Activated T-cell treated with anti-CD3 and anti-CD28 coated beads for 4 hours (primary cell): ENCODE results near the gene NOSIP.
A peak's percentile ranks its signal among the peaks of the same experiment; 100 is the strongest.
"Not testable (repeated sequence)": the region's sequence is repeated elsewhere in the genome, so short reads cannot be mapped to it uniquely, and the experiment has no call there.

ENCODE experiments used
- DNase-seq: peaks from one replicate; pipeline ENCODE4 v3.0.0-alpha.2; 2020

Gene NOSIP, protein sequence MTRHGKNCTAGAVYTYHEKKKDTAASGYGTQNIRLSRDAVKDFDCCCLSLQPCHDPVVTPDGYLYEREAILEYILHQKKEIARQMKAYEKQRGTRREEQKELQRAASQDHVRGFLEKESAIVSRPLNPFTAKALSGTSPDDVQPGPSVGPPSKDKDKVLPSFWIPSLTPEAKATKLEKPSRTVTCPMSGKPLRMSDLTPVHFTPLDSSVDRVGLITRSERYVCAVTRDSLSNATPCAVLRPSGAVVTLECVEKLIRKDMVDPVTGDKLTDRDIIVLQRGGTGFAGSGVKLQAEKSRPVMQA

DNA sequence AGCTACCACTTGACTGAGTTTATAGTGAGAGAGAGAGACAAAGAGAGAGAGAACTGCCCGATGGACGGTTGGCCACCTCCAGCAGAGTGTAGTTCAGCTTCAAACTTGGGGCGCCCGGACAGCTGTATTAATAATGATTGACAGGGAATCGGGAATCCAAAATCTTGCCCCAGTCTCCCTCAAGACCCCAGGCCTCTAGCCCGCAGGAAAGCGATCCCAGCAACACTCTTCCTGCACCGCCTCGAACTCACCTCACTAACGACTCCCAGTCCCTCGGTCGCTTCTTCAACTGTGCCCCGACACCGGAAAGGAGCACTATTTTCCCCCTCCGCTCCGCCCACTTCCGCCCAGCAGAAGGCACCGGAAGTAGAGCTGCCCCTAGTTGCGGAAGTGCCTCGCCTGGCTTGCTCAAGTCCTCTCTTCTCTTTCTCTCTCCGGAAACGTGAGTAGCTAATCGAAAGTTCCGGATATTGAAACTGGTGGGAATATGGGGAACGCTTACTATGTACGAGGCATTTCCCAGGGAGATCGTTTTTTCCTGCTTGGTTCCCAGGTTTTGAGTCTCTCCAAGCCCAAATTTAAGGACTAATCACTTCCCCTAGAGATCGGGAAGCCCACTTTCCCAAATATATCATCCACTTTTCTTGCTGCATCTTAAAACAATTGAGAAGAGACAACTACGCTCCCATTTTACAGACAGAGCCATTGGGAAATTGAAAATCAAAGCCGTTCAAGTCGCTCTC, at the start of gene NOSIP:
TSS of gene NOSIP (minus strand) at position 293 of the 743 bp plus-strand sequence. CDS start 19,865 bp downstream, outside the sequence.
- DNase-seq = peak; percentile 96

DNA sequence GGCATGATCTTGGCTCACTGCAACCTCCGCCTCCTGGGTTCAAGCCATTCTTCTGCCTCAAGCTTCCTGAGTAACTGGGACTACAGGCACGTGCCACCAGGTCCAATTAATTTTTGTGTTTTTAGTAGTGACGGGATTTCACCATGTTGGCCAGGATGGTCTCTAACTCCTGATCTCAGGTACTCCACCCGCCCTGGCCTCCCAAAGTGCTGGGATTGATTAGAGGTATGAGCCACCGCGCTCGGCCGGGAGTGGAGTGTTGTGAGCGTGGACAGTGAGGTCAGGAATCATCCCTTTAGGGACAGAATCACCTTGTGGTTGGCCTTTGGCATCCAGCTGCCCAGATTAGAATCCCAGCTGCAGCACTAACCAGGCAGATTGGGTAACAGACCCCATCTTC, 49.3 kb upstream of the NOSIP start:
- DNase-seq = no peak

DNA sequence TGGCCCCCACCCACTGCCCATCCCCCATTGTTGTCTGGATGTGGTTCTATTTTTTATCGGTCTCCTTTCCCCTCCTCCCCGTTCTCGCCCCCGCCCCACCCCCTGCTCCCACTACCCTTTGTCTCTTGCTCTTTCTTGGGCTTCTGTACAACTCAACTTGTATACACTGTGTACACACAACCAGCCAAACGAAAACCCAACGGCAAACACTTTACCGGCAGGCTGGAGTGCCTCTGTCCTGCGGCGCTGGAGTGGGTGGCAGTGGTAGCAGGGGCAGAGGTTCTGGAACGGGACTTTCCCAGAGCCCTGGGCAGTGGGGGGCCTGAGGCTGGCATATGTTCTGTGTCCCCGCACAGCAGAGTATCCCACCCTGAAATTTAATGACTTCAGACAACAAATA, 45.9 kb upstream of the NOSIP start:
- DNase-seq = no peak

DNA sequence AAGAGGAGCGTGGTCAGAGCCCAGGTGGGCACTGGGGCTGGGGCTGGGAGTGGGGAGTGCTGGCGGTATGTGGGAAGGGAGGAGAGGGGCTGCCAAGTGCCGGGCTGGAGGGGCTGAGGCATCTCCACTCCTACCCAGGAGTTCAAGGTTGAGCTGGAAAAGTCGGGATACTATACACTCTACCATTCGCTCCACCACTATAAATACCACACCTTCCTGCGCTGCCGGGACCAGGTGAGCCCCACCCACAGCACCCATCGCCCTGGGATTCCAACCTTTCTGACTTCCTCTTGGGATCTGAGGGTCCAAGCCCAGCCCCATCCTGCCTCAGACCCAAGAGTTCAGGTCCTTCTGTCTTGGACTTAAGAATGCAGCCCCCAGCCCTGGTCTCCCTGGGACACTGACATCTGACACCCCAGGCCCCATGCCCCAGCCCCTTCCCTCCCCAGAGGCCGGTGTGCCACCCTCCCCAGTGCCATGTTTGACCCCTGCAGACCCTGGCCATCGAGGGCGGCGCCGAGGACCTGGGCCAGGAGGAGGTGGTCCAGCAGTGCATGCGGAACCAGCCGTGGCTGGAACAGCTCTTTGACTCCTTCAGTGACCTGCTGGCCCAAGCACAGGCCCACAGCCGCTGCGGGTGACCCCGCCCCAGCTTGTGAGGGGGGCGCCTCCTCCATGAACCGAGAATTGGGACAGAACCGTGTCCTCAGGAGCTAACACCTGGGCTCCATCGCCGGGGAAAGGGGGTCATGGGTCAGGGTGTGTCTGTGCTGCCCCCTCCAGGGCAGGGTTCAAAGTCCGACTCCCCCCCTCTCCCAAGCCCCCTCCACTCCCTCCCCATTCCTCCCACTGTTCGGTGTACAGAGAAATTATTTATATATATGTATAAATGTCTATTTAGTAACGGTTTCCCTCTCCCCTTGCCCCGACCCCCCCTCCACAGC, 44.9 kb upstream of the NOSIP start:
- DNase-seq = no peak

DNA sequence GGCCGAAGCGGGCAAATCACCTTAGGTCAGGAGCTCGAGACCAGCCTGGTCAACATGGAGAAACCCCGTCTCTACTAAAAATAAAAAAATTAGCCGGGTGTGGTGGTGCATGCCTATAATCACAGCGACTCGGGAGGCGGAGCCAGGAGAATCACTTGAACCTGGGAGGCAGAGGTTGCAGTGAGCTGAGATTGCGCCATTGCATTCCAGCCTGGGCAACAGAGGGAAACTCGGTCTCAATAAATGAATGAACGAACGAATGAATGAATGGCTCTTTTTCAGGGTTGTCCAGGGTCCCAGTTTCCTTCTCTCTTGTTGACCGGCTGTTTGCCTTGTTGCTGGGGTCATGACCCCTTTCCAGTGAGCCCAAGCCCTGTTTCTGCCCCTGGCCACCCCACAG, 37.5 kb upstream of the NOSIP start:
- not testable (repeated sequence) for DNase-seq

DNA sequence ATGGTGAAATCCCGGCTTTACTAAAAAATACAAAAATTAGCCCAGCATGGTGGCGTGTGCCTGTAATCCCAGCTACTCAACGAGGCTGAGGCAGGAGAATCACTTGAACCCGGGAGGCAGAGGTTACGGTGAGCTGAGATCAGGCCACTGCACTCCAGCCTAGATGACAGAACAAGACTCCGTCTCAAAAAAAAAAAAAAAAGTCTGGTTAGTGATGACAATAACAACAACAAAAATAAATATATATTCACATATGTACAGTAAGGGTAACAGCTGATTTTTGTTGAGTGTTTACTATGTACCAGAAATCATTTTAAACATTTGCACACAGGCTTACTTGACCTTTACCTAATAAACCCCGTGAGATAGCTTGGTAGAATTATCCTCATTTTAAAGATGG, 36.6 kb upstream of the NOSIP start:
- DNase-seq = no peak

DNA sequence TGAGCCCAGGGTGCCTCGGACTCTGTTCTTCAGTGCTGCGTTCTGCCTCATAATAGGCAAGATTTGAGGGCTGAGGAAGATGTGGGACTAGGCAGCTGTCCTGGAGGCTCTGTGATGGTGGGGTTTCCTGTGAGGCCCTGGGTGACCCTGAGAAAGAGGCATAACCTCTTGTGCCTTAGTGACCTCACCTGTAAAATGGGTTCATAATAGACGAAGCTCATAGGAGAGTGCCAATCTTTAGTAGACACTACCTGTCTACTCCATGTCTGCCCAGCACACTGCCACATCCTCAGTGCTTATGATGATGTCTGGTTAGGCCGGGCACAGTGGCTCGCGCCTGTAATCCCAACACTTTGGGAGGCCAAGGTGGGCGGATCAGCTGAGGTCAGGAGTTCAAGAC, 36.2 kb upstream of the NOSIP start:
- no peak for DNase-seq

DNA sequence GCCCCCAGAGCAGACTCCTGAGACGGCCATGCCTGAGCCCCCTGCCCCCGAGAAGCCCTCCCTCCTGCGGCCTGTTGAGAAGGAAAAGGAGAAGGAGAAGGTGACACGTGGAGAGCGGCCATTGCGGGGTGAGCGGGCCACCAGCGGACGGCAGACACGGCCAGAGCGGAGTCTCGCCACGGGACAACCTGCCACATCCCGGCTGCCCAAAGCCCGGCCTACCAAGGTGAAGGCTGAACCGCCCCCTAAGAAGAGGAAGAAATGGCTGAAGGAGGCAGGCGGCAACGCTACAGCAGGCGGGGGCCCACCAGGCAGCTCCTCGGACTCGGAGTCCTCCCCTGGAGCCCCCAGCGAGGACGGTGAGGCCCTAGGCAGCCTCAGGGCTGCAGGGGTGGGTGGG, 35.5 kb upstream of the NOSIP start:
- no peak for DNase-seq

DNA sequence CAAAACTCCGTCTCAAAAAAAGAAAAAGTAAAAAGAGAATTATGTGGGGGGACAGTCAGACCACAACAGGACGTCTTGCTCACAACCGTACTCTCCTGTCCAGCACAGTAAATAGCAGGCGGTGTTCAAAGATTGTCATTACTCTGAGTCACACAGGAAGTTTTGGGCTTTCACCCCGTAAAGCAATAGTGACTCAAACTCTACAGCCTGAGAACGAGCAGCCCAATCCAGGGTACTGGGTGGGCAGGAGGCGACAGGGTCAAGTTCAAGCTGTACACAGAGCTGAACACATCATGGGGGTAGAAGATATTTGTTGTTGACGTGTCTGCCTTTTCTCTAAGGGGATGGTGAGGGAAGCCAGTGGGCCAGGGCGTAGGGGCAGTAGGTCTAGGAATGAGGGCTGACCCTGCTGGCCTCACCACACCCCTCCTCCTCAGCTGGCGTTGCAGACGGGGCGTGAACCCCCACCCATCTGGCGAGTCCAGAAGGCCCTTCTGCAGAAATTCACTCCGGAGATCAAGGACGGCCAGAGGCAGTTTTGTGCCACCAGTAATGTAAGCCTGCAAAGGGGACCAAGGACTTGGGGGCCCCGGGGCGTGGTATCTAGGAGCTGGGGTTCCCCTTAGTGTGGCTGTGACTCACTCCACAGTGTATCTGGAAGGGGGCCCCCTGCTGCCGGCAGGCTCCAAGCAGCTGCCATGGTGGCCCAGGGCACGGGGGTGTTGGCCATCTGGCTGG, 33.9 kb upstream of the NOSIP start:
- DNase-seq = no peak

DNA sequence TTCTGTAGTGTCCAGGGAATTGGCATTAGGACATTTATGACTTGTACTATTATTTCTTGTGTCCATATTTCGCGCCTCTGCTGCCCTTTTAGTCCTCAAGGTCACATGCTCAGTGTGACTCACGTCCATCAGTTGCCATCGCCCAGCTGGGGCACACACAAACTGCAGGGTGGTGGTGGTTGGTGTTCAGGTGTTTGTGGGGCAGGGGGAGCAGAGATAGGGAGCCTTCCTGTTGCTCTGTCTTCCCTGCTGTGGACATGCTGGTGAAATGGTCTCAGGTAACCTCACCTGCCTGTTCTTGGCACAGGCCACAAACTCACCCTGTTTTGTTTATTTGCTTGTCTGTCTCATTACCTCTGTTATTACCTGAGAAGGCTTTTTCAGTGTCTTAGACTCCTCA, 33.0 kb upstream of the NOSIP start:
- no peak for DNase-seq

DNA sequence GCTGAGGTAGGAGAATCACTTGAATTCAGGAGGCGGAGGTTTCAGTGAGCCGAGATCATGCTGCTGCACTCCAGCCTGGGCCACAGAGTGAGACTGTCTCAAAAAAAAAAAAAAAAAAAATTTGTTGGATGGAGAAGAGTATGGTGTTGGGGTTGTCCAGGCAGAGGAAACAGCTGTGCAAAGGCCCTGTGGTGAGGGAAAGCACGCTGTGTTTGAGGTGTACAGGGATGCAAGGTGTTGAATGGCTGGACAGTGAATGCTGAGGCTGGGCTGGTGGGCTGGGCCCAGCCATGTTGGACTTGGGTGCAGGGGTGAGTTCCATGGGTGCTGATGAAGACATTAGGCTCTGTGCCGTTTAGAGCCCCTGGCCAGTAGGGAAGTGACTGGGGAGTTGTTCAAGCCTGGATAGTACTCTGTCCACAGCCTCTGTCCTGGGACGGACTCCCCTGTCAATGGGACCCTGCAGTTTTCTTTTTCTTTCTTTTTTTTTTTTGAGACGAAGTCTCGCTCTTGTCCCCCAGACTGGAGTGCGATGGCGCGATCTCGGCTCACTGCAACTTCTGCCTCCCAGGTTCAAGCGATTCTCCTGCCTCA, 29.2 kb upstream of the NOSIP start:
- DNase-seq = no peak

DNA sequence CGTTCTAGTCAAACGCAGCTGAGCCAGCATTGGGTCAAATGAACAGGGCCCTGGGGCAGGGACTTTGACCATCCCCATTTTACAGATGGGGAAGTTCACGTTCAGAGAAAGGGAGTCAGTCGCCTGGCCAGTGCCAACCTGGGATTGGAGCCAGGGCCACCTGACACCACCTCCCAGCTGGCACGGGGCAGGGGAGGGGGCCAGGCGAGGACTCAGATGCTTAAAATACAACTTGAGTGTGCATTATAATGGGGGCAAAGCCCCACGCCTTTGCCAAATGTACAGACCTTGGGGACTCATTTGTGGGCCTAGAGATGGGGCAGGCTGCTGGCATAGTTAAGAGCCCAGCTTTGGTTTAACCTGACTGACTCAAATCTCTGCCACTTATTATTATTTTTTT, 25.2 kb upstream of the NOSIP start:
- no peak for DNase-seq

DNA sequence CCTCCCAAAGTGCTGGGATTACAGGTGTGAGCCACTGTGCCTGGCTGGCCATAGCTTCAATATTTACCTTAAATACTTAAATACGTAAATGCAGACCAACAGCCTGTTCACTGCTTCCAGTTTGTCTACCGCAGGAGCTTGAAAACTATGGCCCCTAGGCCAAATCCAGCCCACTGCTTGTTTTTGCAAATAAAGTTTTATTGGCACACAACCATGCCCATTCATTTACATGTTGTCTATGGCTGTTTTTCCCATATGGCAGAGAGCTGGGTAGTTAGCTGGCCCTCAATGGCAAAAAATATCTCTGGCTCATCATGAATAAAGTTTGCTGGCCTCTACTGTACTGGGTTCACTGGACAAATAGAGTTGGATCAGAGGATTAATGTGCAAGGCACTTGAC, 22.4 kb upstream of the NOSIP start:
- DNase-seq = no peak

DNA sequence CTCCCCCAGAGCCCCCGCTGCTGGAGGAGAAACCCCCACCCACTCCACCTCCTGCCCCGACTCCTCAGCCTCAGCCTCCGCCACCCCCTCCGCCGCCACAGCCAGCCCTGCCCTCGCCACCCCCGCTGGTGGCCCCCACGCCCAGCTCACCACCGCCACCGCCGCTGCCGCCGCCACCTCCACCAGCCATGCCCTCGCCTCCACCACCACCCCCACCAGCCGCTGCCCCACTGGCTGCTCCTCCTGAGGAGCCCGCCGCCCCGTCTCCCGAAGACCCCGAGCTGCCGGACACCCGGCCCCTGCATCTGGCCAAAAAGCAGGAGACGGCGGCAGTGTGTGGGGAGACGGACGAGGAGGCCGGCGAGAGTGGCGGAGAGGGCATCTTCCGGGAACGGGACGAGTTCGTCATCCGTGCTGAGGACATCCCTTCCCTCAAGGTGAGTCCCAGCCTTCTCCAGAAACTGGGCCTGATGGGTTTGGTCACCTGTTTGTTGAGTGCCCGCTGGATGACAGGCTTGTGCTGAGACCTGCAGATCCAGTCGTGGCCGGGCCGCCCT, 21.2 kb upstream of the NOSIP start:
- DNase-seq = no peak

DNA sequence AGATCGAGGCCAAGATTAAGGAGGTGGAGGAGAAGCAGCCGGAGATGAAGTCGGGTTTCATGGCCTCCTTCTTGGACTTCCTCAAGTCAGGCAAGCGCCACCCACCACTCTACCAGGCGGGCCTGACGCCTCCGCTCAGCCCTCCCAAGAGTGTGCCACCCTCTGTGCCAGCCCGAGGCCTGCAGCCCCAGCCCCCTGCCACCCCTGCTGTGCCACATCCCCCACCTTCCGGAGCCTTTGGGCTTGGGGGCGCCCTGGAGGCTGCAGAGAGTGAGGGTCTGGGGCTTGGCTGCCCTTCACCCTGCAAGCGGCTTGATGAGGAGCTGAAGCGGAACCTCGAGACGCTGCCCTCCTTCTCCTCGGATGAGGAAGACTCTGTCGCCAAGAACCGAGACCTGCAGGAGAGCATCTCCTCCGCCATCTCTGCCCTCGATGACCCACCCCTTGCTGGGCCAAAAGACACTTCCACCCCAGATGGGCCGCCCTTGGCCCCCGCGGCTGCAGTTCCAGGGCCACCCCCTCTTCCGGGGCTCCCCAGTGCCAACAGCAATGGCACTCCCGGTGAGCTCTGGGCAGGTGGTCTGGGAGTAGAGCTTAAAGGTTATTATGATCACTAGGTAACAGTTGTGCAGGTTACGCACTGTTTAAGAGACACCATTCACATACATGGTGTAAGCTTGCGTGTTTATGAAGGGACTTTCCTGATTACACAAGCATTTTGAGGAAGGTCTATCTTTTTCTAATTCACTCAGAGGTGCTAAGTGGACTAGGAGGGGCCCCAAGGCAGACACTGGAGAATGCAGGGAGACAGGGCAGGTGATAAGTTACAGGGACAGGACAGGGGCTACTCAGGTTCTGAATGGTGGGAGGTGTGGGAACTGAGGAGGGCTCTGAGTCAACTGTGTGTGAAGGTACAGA, 19.3 kb upstream of the NOSIP start:
- no peak for DNase-seq

DNA sequence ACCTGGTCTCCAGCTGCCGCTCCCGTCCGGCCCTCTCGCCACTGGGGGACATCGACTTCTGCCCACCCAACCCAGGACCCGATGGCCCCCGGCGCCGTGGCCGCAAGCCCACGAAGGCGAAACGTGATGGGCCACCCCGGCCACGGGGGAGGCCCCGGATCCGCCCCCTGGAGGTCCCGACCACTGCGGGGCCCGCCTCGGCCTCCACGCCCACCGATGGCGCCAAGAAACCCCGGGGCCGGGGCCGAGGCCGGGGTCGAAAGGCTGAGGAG, 17.3 kb upstream of the NOSIP start:
- DNase-seq = no peak

DNA sequence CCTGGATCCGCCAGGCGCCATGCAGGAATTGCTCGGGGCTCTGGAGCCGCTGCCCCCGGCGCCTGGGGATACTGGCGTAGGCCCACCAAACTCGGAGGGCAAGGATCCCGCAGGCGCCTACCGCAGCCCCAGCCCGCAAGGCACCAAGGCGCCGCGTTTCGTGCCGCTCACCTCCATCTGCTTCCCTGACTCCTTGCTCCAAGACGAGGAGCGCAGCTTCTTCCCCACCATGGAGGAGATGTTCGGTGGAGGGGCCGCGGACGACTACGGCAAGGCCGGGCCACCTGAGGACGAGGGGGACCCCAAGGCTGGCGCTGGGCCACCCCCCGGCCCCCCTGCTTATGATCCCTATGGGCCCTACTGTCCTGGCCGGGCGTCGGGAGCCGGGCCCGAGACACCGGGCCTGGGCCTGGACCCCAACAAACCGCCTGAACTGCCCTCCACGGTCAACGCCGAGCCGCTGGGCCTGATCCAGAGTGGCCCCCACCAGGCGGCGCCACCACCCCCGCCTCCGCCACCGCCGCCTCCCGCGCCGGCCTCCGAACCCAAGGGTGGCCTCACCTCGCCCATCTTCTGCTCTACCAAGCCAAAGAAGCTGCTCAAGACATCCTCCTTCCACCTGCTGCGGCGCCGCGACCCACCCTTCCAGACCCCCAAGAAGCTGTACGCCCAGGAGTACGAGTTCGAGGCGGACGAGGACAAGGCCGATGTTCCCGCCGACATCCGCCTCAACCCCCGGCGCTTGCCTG, 16.8 kb upstream of the NOSIP start:
- DNase-seq = no peak

DNA sequence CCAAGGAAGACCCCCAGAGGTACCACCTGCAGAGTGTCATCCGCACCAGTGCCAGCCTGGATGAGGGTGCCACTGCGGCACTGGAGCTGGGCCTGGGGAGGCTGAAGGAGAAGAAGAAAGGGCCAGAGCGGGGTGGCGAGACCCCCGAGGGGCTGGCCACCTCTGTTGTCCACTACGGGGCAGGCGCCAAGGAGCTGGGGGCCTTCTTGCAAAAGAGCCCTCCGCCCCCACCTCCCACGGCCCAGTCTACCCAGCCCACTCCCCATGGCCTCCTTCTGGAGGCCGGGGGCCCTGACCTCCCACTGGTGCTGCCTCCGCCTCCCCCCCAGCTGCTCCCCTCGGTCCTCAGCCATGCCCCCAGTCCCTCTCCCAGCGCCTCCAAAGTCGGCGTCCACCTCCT, 16.1 kb upstream of the NOSIP start:
- DNase-seq = no peak

DNA sequence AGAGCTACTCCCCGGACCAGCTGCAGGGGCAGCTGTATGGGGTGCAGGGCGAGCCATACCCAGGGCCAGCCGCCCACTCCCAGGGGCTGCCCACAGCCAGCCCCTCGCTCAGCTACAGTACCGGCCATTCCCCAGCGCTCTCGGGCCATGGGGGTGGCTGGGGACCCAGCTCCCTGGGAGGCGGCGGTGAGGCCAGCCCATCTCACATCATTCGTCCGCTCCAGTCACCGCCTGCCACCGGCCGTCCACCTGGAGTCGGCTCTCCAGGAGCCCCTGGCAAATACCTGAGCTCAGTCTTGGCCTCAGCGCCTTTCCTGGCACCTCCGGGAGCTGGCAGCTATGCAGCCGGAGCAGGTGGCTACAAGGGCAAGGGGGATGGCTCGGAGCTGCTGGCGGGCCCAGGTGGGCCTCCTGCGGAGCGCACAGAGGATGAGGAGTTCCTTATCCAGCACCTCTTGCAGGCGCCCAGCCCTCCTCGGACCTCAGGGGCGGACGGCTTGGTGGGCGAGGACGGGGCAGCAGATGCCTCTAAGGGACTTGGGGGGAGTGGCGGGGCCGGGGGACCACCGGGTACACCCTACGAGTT, 15.6 kb upstream of the NOSIP start:
- no peak for DNase-seq
